Activated CD4-positive, alpha-beta T cell treated with anti-CD3 and anti-CD28 coated beads for 36 hours (primary cell): ENCODE results near the gene OSM. TPM values are rescaled to one million over a fixed set of nuclear protein-coding genes. Genes with fewer than 3 reads are reported as not detected.

Experiments
- ATAC-seq: fragments of 200-7000 bp; cut with Tn5 transposase; one replicate; pipeline ENCODE4 v1.10.0; 2021; ENCODE audit warnings: mild to moderate bottlenecking, moderate library complexity
- CTCF ChIA-PET: fragments of 350-600 bp; sonication (Branson Sonifier 250); formaldehyde crosslinking; loops from one replicate; lab custom pipeline; 2021; ENCODE audit warnings: antibody characterized with exemption; lab: Charles Lee
- POLR2A ChIA-PET: fragments of 350-600 bp; sonication (Branson Sonifier 250); formaldehyde crosslinking; loops from one replicate; lab custom pipeline; 2021; ENCODE audit warnings: antibody characterized with exemption, inconsistent platforms; lab: Charles Lee
- DNase-seq: peaks from one replicate; pipeline ENCODE4 v3.0.0-alpha.2; 2020
- H3K27ac Mint-ChIP-seq: one replicate; pipeline ENCODE4 v1.8.0; 2021; ENCODE audit warnings: mixed read lengths
- H3K27me3 Mint-ChIP-seq: one replicate; pipeline ENCODE4 v1.8.0; 2021; ENCODE audit warnings: mixed read lengths
- H3K36me3 Mint-ChIP-seq: one replicate; pipeline ENCODE4 v1.8.0; 2021; ENCODE audit warnings: low read depth, mixed read lengths
- H3K4me1 Mint-ChIP-seq: one replicate; pipeline ENCODE4 v1.8.0; 2021; ENCODE audit warnings: mixed read lengths
- H3K4me3 Mint-ChIP-seq: one replicate; pipeline ENCODE4 v1.8.0; 2021; ENCODE audit warnings: mild to moderate bottlenecking, moderate library complexity, mixed read lengths
- H3K9me3 Mint-ChIP-seq: one replicate; pipeline ENCODE4 v1.8.0; 2021; ENCODE audit warnings: low read depth, mixed read lengths
- intact Hi-C, 2 experiments: fragments of 100-400 bp; cut with DNase I in 1 of 2; cut with micrococcal nuclease in 1 of 2; formaldehyde crosslinking; loops; one replicate each; pipeline versions ENCODE4 v1.14.2 to v1.15.1; 2022 to 2024; cut with DNase I, micrococcal nuclease
- total RNA-seq, 2 experiments: library from RNA; stranded (reverse); gene quantifications; one replicate each; pipeline ENCODE4 v1.2.3, GENCODE V29; 2021

OSM gene
- total RNA-seq, 2 experiments from 2014 or later, result 13.8 to 17.6 TPM

DNA sequence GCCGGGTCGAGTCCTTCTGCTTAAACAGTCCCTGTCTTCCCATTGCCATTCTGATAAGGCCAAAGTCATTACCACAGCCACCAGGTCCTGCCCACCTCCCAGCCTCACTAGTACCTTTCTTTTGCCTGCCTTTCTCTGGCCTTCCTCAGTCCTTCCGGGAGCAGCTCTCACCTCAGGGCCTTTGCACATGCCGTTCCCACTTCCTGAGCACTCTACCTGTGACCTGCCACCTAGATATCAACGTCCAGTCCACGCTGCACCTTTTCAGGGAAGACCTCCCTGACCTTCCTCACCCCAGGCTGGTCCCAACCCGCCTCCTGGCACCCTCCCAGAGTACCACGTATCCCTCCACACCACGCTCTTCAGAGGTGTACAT is 7.8 kb upstream of the OSM start:
- ATAC-seq (no peak), DNase-seq (no peak)
- H3K4me3 Mint-ChIP-seq, result no peak overlapping the region
- H3K36me3 Mint-ChIP-seq, result peaks cover 22% of the 10 kb centered on the region
- POLR2A ChIA-PET, result no interaction called here
- no peaks in the 10 kb centered on the region for H3K9me3 Mint-ChIP-seq
- peaks cover 38% of the 10 kb centered on the region for H3K4me1 Mint-ChIP-seq
- intact Hi-C loops, result no loop called here
- no peak overlapping the region for H3K27ac Mint-ChIP-seq
- CTCF ChIA-PET, result interaction anchor here (0.7 to 1.0 kb wide), 2 partner anchors 14 to 934 kb away, joined by 3 to 4 read pairs; no protein-coding TSS in a partner anchor
- H3K27me3 Mint-ChIP-seq, result no peaks in the 10 kb centered on the region

DNA sequence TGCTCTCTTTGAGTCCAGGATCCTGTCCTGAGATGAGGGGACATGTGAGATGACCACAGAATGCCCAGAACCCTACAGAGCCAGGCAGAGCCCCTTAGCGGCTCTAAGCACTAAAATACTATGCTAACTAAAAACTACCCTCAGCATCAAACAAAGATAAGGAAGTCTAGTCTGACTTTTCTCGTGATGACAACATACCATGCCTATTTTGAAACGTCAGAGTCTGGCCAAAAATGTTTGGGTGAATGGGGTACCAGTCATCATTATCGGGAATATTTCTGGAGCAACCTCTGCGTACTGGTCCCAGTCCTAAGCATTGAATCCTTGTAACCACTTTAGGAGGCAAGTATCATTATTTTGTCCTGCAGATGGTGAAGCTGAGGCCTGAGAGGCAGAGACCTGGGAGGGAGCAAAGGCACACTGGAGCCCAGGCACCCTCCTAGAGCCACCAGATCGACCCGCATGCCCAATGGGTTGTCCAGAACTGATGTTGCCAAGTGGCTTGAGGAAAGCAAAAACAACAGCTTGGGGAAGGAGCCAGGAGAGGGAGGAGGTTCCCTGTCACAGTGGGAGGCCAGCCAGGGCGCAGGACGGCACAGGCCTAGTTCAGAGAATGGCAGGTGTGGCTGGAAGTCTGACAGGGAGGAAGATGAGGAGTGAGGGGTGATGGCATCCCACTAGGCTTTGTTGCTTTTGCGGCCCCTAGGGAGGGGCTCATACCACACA is 7.2 kb upstream of the OSM start:
- peaks cover 37% of the 10 kb centered on the region for H3K4me1 Mint-ChIP-seq
- ChIA-PET CTCF (no interaction called here), POLR2A (no interaction called here)
- H3K27ac Mint-ChIP-seq, result no peak overlapping the region
- H3K36me3 Mint-ChIP-seq, result peaks cover 27% of the 10 kb centered on the region
- DNase-seq (no peak), ATAC-seq (no peak)
- intact Hi-C loops, result no loop called here
- no peak overlapping the region for H3K4me3 Mint-ChIP-seq
- H3K9me3 Mint-ChIP-seq, result no peaks in the 10 kb centered on the region
- no peaks in the 10 kb centered on the region for H3K27me3 Mint-ChIP-seq

DNA sequence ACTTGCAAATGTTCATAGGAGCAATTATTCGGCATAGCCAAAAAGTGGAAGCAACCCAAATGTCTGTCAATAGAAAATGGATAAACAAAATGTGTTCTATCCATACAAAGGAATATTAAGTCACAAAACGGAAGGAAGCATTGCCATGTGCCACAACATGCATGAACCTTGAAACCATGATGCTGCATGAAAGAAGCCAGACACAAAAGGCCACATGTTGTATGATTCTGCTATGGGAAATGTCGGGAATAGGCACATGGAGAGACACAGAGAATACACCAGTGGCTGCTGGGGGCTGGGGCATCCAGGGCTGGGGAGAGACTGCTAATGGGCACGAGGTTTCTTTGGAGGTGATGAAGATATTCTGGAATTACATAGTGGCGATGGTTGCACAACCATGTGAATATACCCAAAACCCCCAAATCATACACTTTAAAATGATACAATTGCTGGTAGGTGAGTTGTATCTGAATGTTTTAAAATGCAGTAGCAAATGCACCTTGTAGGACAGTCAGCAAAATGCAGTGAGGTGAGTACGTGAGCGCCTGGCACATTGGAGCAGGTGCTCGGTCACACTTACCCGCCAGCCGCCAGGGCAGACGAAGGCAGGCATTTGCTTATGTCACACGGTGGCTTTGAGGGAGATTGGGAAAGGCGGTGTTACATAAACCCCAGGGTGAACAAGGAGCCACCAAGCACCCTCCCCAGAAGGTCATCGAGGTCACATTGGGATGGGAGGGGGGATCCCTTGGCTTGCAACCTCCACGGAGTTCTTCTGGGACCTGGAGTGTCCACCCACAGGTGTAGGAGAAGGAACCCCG is 6.3 kb upstream of the OSM start:
- CTCF ChIA-PET, result interaction anchor here (0.7 kb wide), 1 partner anchor 177 kb away, joined by 3 read pairs; no protein-coding TSS in a partner anchor
- peaks cover 33% of the 10 kb centered on the region for H3K36me3 Mint-ChIP-seq
- POLR2A ChIA-PET, result no interaction called here
- H3K27ac Mint-ChIP-seq, result no peak overlapping the region
- ATAC-seq (no peak), DNase-seq (no peak)
- H3K9me3 Mint-ChIP-seq, result no peaks in the 10 kb centered on the region
- peaks cover 41% of the 10 kb centered on the region for H3K4me1 Mint-ChIP-seq
- no peak overlapping the region for H3K4me3 Mint-ChIP-seq
- intact Hi-C loops, result no loop called here
- no peaks in the 10 kb centered on the region for H3K27me3 Mint-ChIP-seq

DNA sequence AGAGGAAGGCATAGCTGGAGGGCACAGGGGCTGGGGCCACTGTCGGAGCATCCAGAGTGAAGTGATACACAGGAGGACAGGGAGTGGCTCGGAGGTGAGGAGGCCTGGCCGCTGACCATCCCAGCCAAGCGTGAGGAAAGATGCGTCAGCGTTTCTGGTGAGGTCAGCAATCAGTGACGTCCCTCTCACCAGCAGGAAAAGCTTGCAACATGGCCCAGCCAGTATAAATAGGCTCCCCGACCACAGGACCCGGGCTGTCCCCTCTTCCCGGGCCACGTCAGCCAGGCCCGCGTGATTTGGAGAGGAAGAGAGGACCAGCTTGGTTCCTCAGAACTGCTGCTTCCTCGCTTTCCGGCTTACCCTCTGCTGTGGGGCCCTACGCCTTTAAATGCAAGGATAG is 4.2 kb upstream of the OSM start:
- H3K36me3 Mint-ChIP-seq, result peaks cover 45% of the 10 kb centered on the region
- H3K27me3 Mint-ChIP-seq, result no peaks in the 10 kb centered on the region
- H3K4me3 Mint-ChIP-seq, result no peak overlapping the region
- H3K4me1 Mint-ChIP-seq, result peaks cover 33% of the 10 kb centered on the region
- intact Hi-C loops, result no loop called here
- no peak overlapping the region for H3K27ac Mint-ChIP-seq
- ChIA-PET CTCF (interaction anchor here (0.6 to 1.0 kb wide), 2 partner anchors 17 to 97 kb away, joined by 3 read pairs; no protein-coding TSS in a partner anchor), POLR2A (no interaction called here)
- no peaks in the 10 kb centered on the region for H3K9me3 Mint-ChIP-seq
- ATAC-seq (no peak), DNase-seq (no peak)

DNA sequence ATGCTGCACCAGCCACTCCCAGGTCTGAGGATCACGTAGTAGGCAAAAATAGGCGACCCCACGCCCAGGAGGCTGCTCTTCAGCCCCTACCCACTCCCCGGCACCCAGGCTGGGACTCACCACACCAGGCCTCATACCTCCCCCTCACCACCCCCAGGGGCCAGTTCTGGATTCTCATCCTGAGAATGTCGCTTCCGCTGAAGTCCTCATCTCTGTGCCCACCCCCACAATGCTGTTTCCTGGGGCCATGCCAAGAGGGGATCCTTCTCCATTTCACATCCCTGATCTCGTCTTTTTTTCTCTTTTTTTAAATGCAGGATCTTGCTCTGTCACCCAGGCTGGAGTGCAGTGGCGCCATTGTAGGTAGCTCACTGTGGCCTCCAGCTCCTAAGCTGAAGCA is 1.7 kb upstream of the OSM start:
- peaks cover 52% of the 10 kb centered on the region for H3K36me3 Mint-ChIP-seq
- peak overlapping the region; percentile 98 for H3K27ac Mint-ChIP-seq
- intact Hi-C loops, result loop anchor here in 1 of 2 experiments (5.0 to 10.0 kb wide), 4 partner anchors 384 to 699 kb away; partner anchors contain the start of genes MORC2, MTMR3, NF2 and TUG1
- POLR2A ChIA-PET, result no interaction called here
- H3K4me1 Mint-ChIP-seq, result peaks cover 33% of the 10 kb centered on the region
- H3K4me3 Mint-ChIP-seq, result peak overlapping the region; percentile 88
- H3K27me3 Mint-ChIP-seq, result no peaks in the 10 kb centered on the region
- ATAC-seq, result no peak
- DNase-seq, result no peak
- CTCF ChIA-PET, result interaction anchor here (0.7 to 2.0 kb wide), 3 partner anchors 12 to 160 kb away, joined by 4 to 5 read pairs (median 5); no protein-coding TSS in a partner anchor
- no peaks in the 10 kb centered on the region for H3K9me3 Mint-ChIP-seq

DNA sequence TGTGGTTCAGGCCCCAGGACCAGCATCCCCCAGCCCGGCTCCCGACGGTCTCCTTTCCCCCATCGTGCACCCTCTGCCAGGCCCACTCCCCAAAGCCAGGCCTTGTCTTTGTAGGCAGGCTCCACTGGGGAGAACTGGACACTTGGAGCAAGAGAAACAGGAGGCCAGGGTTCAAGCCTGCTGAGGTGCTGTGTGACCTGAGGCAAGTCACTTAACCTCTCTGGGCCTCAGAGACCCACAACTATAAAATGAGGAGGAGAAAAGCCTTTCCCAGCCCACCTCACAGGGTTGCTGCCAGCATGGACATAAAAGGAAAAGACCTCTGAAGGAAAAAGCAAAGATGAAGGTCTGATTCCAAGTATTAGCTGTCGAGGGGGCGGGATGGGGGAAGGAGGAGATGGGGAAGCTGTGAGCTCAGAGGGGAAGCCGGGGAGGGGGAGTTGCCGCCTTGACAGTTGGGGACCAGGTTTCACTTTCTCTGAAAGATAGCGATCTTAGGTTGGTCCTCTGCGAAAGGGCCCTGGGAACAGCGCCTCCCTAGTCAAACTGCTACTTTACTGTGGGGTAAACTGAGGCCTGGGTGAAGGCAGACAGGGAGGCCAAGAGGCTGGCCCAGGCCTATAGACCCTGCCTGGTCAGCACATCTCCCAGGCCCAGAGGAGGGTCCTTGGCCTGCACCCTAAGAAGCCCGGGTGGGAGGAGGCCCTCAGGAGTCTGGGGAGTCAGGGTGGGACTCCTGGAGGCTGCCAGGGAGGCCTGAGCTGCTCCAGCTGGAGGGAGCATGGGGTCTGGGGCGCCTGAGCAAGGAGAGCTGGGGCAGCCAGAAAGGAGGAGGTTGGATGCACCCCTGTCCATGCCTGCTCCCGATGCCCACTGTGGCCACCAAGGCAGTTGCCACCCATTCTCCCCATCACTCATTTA is 991 bp upstream of the OSM start:
- peaks cover 57% of the 10 kb centered on the region for H3K36me3 Mint-ChIP-seq
- H3K4me3 Mint-ChIP-seq, result peak overlapping the region; percentile 88
- no peaks in the 10 kb centered on the region for H3K9me3 Mint-ChIP-seq
- DNase-seq (peak; percentile 76), ATAC-seq (peak; percentile 14)
- H3K4me1 Mint-ChIP-seq, result peaks cover 38% of the 10 kb centered on the region
- intact Hi-C loops, result loop anchor here in 1 of 2 experiments (1.0 to 10.0 kb wide), 6 partner anchors 120 to 700 kb away; partner anchors contain the start of genes MORC2, MTMR3, NF2 and PES1
- POLR2A ChIA-PET, result interaction anchor here (0.6 kb wide), 1 partner anchor 160 kb away, joined by 4 read pairs; no protein-coding TSS in a partner anchor
- CTCF ChIA-PET, result interaction anchor here (0.7 to 2.0 kb wide), 6 partner anchors 18 to 160 kb away, joined by 3 to 7 read pairs (median 4); no protein-coding TSS in a partner anchor
- H3K27me3 Mint-ChIP-seq, result no peaks in the 10 kb centered on the region
- H3K27ac Mint-ChIP-seq, result peak overlapping the region; percentile 98

DNA sequence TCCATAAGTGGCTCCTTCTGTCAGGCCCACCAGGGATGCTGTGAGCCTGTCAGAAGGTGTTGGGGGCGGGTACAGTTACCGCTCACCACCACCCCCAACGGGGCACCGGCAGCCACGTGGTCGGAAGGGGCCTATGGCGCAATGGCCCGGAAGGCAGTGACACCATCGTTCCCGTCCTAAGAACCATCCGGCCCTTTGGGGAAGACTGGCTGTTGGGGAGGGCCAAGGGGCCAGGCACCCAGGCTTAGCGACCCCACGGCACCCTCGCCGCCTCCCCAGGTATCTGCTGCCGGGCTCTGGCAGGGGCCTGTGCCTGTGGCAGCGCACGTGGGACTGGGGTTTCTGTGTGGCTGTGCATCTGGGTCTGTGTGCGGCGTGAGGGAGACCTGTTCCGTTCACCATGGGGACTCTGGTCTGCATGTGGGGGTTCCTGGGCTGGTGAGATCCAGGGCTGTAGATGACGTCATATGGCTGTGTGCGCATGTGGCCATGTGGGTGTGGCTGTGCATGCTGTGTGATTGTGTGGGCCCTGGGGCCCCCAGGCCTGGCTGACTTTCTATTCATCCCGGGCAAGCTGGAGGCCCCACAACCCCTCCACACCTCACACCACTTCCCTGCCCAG is 717 bp downstream of the OSM start:
- peak overlapping the region; percentile 88 for H3K4me3 Mint-ChIP-seq
- DNase-seq, result peak; percentile 92
- H3K27ac Mint-ChIP-seq, result peak overlapping the region; percentile 98
- peaks cover 43% of the 10 kb centered on the region for H3K4me1 Mint-ChIP-seq
- peaks cover 55% of the 10 kb centered on the region for H3K36me3 Mint-ChIP-seq
- ChIA-PET CTCF (interaction anchor here (0.6 to 3.7 kb wide), 3 partner anchors 14 to 80 kb away, joined by 3 to 43 read pairs (median 5); no protein-coding TSS in a partner anchor), POLR2A (no interaction called here)
- H3K27me3 Mint-ChIP-seq, result no peaks in the 10 kb centered on the region
- intact Hi-C loops, result loop anchor here in 1 of 2 experiments (1.0 to 10.0 kb wide), 9 partner anchors 20 to 701 kb away; partner anchors contain the start of genes LIF, MORC2, MTMR3 and NF2
- peak; percentile 77 for ATAC-seq
- no peaks in the 10 kb centered on the region for H3K9me3 Mint-ChIP-seq

DNA sequence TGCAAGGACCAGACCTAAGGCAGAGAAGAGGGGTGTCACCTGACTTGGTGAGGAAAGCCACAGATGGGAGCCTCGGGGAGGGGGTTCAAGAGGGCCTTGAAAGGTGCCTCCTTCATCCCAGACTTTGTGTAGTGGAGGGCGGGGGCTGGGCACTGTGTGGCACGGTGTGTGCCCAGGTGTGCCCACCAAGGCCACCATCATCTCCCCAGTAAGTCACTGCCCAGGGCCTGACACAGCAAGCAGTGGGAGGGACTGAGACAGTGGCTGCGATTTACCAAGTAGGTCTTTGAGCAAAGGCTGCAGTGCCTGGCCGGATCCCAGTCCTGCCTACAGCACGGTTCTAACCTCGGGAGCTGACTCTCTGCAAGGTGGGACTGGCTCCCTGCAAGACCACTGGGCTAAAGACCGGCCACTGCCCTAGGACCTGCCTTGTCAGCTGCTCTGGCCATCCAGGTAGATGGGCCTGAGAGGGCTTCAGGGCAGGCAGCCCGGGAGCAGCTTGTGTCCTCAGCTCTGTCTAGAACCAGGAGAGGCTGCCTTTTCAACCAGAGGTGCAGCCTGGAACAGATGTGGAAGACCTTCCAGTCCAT is 1.4 kb downstream of the OSM start:
- H3K4me3 Mint-ChIP-seq, result peak overlapping the region; percentile 88
- no peak for DNase-seq
- ChIA-PET POLR2A (interaction anchor here (0.6 to 1.0 kb wide), 3 partner anchors 37 to 83 kb away, joined by 3 to 4 read pairs (median 3); no protein-coding TSS in a partner anchor), CTCF (interaction anchor here (0.6 to 3.7 kb wide), 5 partner anchors 14 to 126 kb away, joined by 3 to 43 read pairs (median 4); no protein-coding TSS in a partner anchor)
- H3K36me3 Mint-ChIP-seq, result peaks cover 50% of the 10 kb centered on the region
- H3K9me3 Mint-ChIP-seq, result no peaks in the 10 kb centered on the region
- peak overlapping the region; percentile 98 for H3K27ac Mint-ChIP-seq
- H3K4me1 Mint-ChIP-seq, result peaks cover 43% of the 10 kb centered on the region
- H3K27me3 Mint-ChIP-seq, result no peaks in the 10 kb centered on the region
- ATAC-seq, result no peak
- intact Hi-C loops, result loop anchor here in 1 of 2 experiments (5.0 to 10.0 kb wide), 4 partner anchors 380 to 702 kb away; partner anchors contain the start of genes MORC2, MTMR3, NF2 and TUG1

DNA sequence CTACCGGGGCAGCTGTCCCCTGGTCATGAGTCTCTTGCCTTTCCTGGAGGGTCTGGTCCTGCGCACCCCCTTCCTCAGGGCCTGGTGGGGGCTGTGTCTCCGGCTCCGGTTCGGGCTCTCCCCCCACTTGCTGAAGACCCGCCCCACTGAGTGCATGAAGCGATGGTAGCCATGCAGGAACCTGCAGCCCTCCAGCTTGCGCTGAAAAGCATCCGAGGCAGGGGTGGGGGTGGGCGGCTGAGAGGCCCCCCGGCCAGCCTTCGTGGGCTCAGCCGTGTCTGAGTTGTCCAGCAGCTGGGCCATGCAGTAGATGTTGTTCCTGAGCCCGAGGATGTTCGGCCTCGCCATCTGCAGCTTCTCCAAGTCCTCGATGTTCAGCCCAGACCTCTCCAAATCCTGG is 2.8 kb downstream of the OSM start:
- intact Hi-C loops, result loop anchor here (1.0 to 10.0 kb wide), 4 partner anchors 23 to 659 kb away; partner anchors contain the start of genes MTMR3 (in 1 of the 2), NF2 (in 1 of the 2), UQCR10 (in 1 of the 2) and ZMAT5 (in 1 of the 2)
- Mint-ChIP-seq H3K4me3 (peak overlapping the region; percentile 88), H3K36me3 (peaks cover 38% of the 10 kb centered on the region), H3K4me1 (peaks cover 40% of the 10 kb centered on the region), H3K27me3 (no peaks in the 10 kb centered on the region), H3K27ac (no peak overlapping the region), H3K9me3 (no peaks in the 10 kb centered on the region)
- DNase-seq (no peak), ATAC-seq (no peak)
- POLR2A ChIA-PET, result no interaction called here
- CTCF ChIA-PET, result interaction anchor here (0.7 to 3.7 kb wide), 18 partner anchors 9 to 162 kb away, joined by 3 to 43 read pairs (median 4); partner anchors contain the start of genes MTFP1 and SEC14L2
